ENCODE measurements around the gene MAP3K5.

The MAP3K5 gene

GRCh38 chr6:136528477-136528876 is 263.8 kb downstream of the MAP3K5 start:
- DNase-seq: no peak

DNA sequence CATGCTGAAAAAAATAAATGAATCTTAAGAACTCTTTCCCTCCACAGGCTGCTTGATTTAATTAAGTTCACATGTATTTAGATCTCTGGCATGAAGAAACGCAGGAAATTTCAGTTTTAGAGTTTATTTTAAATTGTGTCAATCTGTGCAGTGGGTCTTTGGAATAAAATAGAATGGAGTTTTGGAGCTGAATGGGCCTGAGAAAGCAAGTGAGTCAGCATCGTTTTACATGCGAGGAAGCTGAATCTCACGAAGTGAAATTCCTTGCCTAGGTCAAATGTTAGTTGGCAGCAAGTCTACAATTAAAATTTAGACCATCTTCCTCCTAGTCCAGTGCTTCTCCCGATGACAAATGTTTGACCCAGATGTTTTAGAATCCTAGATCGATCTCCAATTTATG is 264.4 kb downstream of the MAP3K5 start:
- DNase-seq: no peak

- DNase-seq: no peak
Measured at GRCh38 chr6:136526937-136527336, 265.3 kb downstream of the MAP3K5 start.

- DNase-seq: peak; percentile 71
Measured at GRCh38 chr6:136526196-136526930, 265.9 kb downstream of the MAP3K5 start.

DNA sequence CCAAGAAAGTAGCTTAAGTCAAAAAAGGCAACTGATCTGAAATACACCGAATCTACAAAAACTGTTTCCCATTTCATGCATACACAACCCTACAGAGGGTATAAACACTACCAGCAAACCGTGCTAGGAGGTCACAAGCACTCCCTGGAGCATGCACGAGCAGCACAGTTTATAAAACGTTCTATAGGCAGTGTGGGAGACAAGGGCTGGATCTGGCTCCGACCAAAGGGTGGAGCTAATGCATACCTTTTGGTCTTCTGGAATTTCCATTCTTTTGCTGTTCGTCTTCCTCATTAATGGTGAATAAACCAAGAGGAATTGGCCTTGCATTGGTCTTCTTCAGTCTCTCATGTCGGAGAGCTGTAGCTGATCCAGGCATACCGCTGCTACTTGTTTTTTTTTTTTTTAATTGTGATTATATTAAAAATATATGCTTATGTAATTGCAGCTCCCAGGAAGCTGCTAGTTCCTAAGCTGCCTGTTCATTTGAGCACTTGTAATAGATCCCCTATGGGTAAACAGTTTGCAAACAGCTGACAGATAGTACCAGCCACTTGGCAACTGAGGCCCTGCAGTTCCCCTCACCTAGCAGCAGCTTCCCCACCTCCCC is 266.6 kb downstream of the MAP3K5 start:
- DNase-seq: peak; percentile 12

GRCh38 chr6:136524936-136525413 is 267.3 kb downstream of the MAP3K5 start:
- peak; percentile 63 for DNase-seq

DNA sequence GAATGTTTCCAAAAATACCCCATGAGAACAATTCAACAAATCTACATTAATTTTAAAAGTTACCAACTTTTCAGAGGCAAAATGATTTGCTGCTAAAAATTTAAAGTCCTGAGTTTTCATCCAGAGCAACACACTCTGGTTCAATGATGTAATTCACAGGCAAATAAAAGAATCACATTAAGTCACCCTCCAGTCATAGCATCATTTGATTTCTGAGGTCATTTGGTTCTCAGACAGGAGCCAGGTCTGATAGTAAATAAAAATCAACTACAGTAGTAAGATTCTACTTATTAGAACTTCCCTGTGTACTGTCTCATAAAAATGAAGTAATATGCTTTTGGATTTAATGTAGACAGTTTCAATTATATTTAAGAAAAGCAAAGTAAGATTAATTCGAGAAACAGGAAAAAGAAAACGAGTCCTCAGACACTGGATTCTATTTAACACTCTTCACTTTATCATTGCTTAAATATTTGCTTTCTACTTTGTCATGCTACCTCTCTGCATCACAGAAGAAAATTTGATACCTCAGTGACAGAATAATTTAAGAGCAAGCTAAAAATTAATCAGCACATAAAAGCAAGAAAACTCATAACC is 267.8 kb downstream of the MAP3K5 start:
- DNase-seq: peak; percentile 63

GRCh38 chr6:136523196-136523595 is 269.1 kb downstream of the MAP3K5 start:
- no peak for DNase-seq

GRCh38 chr6:136522636-136523035 is 269.6 kb downstream of the MAP3K5 start:
- no peak for DNase-seq

DNA sequence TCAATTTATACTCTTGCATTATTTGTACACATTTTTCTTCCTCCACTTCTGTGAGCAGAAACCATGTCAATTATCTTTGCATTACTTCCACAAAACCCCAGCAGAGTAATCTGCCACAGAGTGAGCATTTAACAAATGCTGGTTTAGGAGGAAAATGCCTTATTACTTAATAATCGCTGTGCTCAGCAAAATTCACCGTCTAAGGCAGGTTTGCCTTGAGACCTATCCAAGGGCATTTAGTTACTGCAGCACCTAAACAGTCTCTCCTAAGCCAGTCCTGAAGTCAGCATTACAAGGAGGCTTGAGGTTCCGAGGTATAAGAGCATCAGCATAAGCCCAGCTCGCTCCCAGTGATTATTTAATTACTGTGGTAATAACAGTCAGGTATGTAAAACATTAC is 270.4 kb downstream of the MAP3K5 start:
- no peak for DNase-seq

GRCh38 chr6:136521427-136521826 is 270.9 kb downstream of the MAP3K5 start:
- no peak for DNase-seq

- no peak for DNase-seq
Measured at GRCh38 chr6:136520517-136520916, 271.8 kb downstream of the MAP3K5 start.

- no peak for DNase-seq
Measured at GRCh38 chr6:136517582-136517981, 274.7 kb downstream of the MAP3K5 start.

DNA sequence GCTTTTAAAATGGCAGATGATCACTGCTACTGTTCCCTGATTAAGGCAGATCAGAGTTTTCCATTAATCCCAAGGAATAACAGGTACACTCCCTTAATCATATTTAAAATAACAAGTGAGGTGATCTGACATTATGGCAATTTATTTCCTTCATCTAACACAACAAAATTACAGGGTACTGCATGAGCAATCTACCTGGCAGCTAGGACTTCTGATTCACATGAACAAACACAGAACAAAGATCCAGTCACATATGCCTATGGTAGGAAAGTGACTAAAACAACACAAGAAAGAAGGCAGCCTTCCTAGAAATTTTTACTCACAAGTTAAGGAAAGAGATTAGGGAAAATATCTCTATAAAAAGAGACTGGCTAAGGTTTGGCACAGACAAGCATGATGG is 275.3 kb downstream of the MAP3K5 start:
- DNase-seq: no peak

DNA sequence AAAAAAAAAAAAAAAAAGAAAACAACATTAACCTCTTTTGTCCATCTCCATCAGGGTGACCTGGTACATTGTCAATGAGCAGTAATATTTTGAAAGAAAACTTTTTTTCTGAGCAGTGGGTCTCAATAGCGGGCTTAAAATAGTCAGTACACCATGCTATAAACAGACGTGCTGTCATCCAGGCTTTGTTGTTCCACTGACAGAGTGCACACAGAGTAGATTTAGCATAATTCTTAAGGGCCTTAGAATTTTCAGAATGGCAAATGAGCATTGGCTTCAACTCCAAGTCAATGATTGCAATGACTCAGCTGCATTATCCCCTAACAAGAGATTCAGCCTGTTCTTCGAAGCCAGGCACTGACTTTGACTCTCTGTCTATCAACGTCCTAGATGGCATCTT is 277.7 kb downstream of the MAP3K5 start:
- DNase-seq: no peak

DNA sequence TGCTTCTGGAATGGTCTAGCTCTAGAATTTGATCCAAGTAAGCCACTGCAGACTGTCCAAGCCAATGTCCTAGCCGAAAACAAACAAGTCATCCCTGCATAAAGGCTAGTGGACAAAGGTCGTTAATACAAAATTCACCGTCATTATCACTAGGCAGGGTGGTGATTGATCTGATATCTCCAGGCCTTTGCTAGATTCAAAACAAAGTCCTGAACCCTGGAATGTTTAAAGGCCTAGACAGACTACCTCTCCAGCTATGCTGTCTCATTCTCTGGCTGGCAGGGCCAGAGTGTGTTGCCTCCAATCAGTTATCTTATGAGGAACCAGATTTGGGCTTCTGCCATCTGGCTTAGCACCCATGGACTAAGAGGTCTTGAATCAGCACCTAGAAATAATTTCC is 280.4 kb downstream of the MAP3K5 start:
- no peak for DNase-seq

- DNase-seq: no peak
Measured at GRCh38 chr6:136511397-136511796, 280.9 kb downstream of the MAP3K5 start.

- no peak for DNase-seq
Measured at GRCh38 chr6:136510782-136511181, 281.5 kb downstream of the MAP3K5 start.

DNA sequence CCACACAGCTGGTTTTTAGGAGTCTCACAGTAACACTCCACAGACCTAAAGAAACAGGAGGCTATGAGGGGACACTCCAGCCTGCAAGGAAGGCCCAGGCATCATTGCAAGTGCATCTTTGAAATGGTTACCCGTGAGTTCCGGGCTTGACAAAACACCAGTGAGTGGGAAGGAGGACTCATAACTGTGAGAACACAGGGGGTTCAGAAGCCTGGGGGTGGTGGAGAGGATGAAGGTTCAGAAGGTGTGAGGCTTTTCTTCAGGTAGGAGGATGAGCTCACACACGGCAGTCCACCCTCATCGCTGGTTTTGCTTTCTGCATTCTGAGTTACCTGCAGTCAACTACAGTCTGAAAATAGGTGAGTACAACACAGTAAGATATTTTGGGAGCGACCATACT is 282.0 kb downstream of the MAP3K5 start:
- DNase-seq: no peak

- DNase-seq: no peak
Measured at GRCh38 chr6:136508725-136509392, 283.4 kb downstream of the MAP3K5 start.

All from SHP77 treated with DMSO at 0.1 percent for 48 hours (cell line).